ENCODE data around the gene SNAP91. TPM values are rescaled to one million over a fixed set of nuclear protein-coding genes. Genes with fewer than 3 reads are reported as not detected.
A peak's percentile ranks its signal among the peaks of the same experiment; 100 is the strongest.

The SNAP91 gene
- total RNA-seq, 4 donors from 2014 or later: 3.0 to 9.4 (median 6.4) TPM

GRCh38 chr6:83505356-83505755, 203.5 kb downstream of the SNAP91 start:
- Histone ChIP-seq H3K27ac (no peak overlapping the region), H3K27me3 (no peaks in the 10 kb centered on the region), H3K36me3 (no peaks in the 10 kb centered on the region), H3K9me3 (no peaks in the 10 kb centered on the region), H3K4me1 (no peaks in the 10 kb centered on the region), H3K4me3 (no peak overlapping the region)
- WGBS, 2 donors (ENCODE audit: low coverage in 1 of 2): 51 to 62% methylated on average over 3 to 4 of the region's 4 CpGs
- peak; percentile 39 for ATAC-seq
- TF ChIP-seq POLR2AphosphoS5 (IDR thresholded peaks at IDR 0.05) (no peak), EP300 (IDR thresholded peaks at IDR 0.05) (no peak), CTCF (IDR thresholded peaks at IDR 0.05) (no peak), POLR2A (IDR thresholded peaks at IDR 0.05) (no peak)

Other genes starting within 250 kb of the SNAP91 start
- gene PRSS35, start 196.6 kb downstream of the SNAP91 start, total RNA-seq: 1 to 10 TPM in 1 of 4 donors, under 1 TPM in 3; 0.40 to 1.2 (median 0.46) TPM
- 1 to 10 TPM in 1 of 4 donors, not detected in 3; 2.3 TPM for gene RIPPLY2, start 144.3 kb upstream of the SNAP91 start, total RNA-seq
- 10 to 100 TPM; 16.0 to 32.4 (median 20.8) TPM for gene CYB5R4, start 150.6 kb upstream of the SNAP91 start, total RNA-seq